Stimulated activated CD8-positive, alpha-beta memory T cell treated with anti-CD3 and anti-CD28 coated beads, Interleukin-15, amount 100 ng/mL, for 48 hours (primary cell): ENCODE results near the gene C16orf96.

ENCODE experiments used
- DNase-seq, 2 donors: peaks; one replicate each; pipeline ENCODE4 v3.0.0-alpha.2; 2020; ENCODE audit warnings: low read depth in 2 of 2

C16orf96 gene

DNA sequence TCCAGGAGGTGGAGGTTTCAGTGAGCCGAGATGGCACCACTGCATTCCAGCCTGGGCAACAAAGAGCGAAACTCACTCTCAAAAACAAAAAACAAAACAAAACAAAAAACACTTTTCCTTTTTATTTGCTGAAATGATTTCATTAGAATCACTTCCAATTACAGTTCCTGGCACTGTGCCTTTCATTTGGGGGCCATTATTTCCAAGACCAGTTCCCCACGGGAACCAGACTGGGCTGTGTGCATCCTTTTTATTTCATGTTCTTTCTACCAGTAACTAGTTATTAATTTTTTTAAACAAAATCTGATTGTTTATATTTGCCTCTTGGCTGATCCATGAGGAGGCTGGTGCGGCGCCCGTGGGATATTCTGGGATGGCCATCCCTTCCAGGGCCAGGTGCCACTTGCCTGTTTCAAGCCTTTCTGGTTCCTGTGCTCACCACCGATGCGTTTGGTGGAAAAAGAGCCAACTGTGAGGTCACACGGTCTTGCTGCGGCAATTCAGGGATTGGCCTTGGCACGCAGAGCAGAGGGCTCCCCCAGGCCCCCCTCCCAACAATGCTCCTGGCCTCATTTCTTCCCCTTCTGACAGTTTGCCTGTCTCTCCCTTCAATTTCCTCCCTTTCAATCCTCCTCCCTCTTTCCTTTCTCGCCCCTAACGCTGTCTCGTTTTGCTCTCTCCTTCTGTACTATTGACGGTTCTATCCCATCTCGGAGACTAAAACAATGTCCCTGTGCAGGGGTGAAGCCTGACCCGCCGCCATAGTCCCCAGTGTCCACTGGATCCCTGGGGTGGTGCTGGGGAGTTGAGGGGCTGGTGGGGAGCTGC, 45.1 kb downstream of the C16orf96 start:
- no peak for DNase-seq

DNA sequence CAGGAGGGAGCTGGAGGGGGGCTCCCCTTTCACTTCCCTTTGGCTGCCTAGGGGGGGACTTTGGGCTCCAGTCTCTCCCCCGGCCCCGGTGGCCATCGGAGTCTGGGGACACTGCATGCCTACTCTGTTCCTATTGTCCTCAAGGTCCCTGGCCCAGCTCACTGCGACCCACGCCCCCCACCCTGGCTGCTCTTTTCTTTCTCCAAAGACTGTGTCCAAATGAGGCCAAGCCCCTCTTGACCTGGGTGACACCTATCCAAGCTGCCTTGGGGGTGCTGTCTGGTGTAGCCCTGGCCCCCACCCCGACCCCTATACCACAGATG, 45.7 kb downstream of the C16orf96 start:
- DNase-seq: no peak

DNA sequence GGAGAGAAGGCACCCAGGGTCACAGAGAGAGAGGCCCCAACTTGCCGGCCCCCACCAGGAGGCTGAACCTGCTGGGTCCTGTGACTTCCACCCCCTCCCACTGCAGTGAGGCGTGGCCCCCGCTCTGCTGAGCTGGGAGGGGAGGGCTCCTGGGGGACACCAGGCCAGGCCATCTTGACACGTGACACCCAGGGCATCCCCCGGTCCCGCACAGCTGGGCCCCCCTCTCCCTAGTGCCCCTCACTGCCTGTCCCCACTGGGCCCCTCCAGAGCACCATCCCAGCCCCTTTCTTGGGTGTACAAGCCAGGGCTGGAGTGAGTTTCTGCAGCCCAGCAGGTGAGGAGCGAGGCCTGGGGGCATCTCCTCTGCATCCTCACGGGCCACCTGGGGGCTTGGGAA, 46.2 kb downstream of the C16orf96 start:
- DNase-seq: no peak

DNA sequence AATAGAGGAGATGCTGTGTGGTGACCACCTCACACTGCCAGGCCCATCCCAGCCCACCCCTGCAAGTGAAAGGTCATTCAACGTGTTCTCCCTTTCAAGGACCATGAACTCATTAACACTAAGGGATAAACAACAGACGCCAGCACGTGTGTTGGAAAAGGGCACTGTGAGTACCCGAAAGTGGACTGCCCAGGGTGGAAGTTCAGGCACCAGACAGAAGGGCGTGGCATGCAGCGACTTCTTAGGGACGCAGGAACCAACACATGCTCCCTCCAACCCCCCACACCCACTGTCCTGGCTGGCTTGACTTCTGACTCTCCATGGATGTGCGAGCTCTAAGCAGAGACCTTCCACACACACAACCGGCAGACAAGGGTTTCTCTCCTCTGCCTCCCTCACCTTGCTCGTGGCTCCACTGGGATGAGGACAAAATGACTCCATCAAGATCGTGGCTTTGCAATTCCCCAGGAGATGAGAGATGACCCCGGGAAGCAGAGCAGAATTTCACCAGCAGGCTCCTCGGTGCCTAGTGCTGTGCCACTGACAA, 47.6 kb downstream of the C16orf96 start:
- no peak for DNase-seq

DNA sequence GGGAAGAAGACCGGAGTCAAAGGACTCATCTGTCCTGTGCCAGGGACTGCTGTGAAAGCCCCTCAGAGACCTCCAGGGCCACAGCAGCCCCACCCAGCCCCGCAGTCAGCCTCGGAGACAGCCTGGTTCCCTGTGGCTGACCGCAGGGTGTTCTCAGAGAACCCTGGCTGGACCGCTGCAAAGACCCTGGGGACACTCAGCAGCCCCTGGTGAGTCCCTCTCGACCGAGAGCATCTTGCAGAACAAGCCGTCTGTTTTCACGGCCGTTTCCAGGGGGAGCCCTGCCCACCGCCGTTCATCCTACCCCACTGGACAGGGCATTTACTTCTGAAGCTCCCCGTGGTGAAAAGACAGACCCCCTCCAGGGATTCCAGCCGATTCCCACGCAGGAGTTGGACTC, 48.3 kb downstream of the C16orf96 start:
- no peak for DNase-seq

DNA sequence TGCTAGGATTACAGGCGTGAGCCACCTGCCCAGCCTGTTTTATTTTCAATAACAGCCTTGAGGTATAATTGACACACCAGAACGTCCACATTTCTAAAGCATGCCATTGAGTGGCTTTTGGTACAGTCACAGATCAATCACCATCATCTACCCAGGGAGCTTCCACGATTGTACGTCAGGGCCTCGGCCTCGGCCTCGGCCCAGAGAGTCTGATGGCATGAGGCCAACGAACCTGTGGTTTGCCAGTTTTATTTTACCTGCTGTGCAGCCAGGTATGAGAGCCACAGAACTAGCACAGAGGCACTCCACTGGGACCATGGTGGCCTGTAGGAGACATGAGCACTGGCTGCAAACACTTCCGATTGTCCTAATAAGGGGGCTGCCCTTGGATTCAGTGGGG, 50.2 kb downstream of the C16orf96 start:
- no peak for DNase-seq

- no peak for DNase-seq
Measured at GRCh38 chr16:4607841-4608703, 51.9 kb downstream of the C16orf96 start.

DNA sequence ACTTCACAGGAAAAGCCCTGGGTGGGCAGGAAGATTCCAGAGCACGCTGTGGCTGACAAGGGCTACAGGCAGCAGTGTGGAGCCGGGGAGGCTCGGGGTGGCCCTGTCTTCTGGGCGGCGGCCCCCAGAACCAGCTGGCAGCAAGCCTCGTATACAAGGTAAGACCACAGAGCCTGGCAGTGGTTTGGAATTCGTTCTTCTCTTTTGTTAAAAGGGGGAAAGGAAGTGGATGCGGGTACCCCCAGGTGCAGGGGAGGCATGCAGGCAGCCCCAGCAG, 52.5 kb downstream of the C16orf96 start:
- DNase-seq: no peak

DNA sequence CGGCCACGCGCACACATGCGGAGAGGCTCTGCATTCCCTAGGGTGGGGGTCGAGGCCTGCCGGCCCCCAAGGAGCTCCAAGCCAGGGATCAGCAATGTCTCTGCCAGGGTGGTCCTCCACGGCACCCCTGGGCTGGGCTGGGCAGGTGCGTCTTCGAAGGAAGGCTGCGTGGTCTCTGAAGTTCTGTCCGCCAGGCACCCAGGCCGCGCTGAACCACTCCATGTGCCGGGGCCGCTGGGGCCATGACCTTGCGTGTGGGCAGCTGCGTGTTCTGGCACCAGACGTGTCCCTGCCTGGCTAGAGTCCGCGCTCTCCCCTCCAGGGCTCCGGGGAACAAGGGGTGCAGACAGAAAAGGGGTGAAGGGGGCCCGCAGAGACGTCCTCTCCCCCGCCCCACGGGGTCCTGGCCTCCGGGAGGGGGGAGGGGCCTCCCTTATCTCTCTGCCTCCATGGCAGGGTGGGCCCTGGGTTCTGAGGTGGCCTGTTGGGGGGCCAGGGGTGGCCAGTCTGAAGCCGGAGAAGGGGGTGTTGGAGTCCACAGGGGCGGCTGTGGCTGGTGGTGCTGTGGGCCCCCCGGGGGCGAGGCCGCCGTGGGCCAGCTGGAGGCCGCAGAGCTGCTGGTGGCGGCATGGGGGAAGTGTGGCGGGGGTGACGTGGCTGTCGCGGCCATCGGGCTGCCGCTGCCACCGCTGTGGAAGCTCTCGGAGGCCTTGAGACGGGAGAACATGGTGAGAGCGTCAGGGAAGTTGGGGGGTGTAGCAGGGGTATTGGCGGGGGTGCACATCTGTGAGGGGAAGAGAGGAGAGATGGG, 53.3 kb downstream of the C16orf96 start:
- no peak for DNase-seq

DNA sequence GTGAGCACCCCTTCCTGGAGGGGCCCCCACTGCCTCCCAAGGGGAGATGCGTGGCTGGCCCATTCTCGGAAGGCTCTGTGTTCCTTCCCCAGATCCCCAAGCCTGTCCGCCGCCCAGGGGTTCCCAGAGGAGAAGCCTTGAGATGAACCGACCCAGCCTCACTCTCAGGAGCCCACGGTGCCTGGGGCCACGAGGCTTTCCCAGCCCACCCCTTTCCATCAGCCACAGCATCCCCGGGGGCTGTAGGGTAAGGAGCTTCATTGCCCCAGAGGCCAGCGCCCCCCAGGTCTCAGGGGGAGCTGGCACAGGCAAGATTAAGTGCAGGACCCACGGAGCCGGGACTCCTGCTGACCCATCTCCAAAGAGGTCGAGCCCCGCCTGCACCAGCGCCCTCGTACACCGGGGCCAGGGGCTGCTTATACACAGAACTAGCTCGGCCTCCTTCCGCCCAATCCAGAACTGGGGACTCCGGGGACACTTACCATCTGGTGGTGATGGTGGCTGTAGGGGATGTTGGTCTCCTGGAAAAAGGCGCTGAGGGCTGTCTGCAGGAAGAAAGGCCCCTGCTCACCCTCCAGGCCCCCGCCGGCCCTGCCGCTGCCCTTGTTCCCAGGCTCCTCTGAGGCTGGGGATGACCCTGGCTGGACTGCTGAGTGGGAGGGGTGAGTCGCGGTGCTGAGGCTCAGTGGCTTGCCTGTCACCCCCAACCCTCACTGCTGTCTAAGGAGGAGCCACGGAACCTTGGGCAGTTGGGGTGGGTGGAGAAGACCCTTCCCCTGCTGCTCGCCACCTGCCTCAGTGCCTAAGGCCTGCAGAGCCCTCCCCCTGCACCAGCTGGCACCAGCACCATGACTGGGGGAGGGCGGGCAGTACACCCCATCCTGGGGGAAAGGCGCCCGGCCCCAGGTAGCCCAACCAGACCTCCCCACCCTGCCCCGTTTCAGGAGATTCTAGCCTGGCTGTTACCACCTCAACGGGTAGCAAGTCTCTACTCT, 54.2 kb downstream of the C16orf96 start:
- DNase-seq: no peak

GRCh38 chr16:4611337-4612021, 55.3 kb downstream of the C16orf96 start:
- no peak for DNase-seq

DNA sequence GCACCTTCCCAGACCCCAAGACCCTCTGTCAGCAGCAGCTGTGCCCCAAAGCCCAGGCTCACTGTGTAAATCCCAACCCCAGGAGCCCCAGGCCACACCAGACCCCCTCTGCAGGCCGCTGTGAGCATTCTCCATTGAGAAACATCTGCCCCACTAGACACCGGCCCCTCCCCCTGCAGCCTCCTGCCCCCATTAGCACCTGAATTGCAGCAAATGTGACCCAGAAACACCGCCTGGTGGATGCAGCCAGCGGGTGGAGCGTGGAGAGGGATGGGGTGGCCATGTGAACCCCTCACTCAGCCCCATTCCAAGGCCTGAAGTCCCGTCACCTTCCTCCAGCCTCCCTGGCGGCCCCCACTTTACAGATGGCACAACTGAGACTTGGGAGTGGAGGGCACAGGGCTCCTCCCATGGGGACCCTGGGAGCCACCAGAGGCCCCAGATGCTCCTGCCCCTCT, 56.4 kb downstream of the C16orf96 start:
- no peak for DNase-seq

DNA sequence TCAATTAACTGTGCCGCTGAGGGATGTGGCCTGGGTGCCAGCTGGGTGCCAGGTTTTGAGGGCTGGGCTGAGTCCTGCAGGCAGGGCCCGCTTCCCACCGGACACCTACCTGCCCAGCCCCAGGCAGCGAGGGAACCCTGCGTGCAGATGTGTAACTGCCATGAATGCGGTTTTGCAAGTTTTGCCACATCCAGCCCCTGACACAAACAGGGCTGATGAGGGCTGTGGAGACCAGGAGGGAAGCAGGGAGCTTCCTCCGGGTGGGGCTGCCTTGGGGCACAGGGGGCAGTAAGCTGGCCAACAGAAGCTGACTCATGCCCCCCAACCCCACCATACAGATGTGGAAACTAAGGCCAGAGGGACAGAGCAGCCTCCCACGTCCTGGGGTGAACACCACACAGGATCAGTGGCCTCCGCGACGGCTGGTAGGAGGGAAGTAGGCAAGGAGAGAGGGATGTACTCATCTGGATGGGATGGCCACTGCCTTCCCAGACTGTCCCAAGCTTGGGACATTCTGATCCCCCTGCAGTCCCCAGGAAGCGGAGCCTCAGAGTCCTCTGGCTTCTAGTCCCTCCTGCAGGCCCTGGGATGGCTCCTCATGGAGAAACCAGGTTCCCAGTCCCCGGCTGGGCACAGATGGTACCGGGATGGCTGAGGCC, 57.0 kb downstream of the C16orf96 start:
- no peak for DNase-seq

DNA sequence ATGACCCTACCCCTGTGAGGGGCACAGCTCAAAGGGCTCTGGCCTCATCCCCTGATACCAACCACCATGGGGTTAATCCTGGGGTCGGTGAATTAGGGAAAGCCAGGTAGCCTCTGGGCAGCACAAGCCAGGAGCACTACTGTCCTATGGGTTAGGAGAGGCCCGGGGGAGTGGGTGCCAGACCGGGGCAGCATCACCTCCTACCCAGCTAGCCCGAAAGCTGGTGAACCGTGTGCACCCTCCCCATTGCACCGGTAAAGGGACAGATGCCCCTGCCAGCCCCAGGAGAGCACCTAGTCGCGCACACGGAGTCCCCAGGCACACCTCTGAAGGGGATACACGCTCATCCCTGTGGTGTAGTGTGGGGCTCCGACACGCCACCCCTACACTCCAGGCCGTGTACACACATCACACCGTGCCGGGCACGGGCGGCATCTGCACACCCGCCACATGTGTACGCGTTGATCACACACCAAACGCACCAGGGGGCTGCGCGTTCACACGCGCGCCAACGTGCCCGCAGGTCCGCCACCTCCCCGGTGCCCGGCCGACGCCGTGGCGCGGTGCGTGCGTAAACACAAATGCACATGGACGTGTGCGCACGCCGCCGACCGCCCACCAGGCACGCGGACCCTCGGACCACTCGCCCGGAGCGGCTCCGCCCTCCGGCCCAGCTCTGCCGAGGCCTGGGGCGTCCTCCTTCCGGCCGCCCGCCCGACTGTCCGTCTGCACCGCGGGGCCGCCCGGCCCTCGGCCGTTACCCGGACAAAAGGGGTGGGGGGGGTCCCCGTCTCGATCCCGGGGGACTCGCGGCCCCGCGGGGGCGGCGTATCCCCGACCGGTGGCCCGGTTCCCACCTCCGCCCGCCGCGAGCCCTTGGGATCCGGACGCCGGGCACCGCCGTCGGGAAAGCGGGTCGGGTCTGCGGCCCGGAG, 57.8 kb downstream of the C16orf96 start:
- DNase-seq: peak in 1 of 2 donors; percentile 41

GRCh38 chr16:4614571-4615383, 58.6 kb downstream of the C16orf96 start, which contains the start of gene UBALD1:
TSS of gene UBALD1 (minus strand) at chr16:4614888. CDS start at chr16:4614797, 91 bp downstream.
- DNase-seq: peak; percentile 77 to 78

DNA sequence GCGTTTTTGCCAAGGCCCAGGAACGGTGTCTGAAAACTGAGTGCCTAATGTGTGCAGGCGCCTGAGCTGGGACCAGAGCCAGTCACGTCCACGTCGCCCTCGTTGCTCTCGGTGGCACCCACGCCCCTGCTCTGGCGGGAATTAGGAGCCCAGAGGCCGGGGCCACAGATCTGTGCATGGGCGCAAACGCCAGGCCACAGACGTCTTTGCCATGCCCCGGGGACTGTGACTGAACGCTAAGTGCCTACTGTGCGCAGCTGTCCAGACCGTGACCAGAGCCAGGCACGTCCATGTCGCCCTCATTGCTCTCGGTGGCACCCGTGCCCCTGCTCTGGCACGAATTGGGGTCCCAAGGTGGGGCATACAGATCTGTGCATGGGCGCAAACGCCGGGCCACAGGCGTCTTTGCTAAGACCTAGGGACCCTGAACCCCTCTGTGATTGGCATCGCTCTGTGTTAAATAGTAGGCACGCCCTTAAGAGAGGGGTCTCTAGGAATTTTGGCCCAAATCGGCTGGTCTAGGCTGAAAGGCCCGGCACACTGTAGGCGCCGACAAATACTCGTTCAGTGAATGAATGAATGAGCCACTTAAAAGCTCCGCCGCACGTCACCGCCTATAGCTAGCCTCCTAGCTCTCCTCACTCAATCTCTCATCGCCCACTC, 59.4 kb downstream of the C16orf96 start:
- DNase-seq: no peak
